NCI-H2081 (cell line): ENCODE results near the gene CENPX.
"Not testable (repeated sequence)": the region's sequence is repeated elsewhere in the genome, so short reads cannot be mapped to it uniquely, and the experiment has no call there.

ENCODE experiments used
- DNase-seq, 2 experiments: peaks; one replicate each; lab custom pipeline; 2025; lab: John Stamatoyannopoulos, UW

Gene CENPX

DNA sequence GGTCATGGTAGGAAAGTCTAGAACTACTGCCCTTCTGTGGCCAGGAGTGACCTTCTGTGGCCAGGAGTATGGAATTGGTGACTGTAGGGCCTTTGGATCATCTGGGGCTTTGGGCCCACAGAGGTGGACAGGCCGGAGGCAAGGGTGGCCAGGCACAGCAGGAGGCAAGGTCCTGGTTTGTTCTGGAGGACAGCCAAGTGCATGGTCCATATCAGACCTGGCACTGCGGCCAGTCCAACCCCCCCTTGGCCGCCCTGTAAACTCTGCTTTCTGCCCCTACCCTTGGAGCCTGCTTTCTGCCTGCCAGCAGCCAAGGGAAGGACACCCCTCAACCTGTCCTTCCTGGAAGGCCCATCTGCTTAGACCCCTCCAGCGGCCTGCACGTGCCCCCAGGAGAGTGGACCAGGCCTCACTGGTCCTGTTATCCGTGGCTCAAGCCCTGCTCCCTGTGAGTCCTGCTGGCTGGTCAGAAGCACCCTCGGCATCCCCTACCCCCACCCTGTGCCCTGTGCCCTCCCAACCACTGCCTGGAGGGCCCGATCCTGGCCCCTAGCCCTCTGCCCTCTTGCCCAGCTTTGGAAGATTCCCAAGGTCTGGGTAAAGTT, 17.1 kb upstream of the CENPX start:
- no peak for DNase-seq

DNA sequence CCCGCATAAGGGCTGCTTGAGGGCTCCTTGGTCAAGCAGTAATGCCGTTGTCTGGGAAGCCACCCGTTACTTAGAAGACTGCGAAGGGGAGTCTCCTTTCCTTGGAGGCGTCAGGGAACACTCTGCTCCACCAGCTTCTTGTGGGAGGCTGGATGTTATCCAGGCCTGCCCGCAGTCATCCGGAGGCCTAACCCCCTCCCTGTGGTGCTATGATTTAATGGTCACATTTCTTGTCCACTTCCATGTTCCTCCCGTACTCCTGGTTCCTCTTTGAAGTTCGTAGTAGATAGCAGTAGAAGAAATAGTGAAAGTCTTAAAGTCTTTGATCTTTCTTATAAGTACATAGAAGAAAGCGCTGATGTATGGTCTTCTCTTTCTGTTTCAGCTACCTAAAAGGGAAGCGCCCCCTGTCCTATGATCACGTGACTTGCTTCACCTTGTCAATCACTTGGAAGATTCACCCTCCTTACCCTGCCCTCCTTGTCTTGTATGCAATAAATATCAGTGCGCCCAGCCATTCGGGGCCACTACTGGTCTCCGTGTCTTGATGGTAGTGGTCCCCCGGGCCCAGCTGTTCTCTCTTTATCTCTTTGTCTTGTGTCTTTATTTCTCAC, 16.2 kb upstream of the CENPX start:
- DNase-seq: not testable (repeated sequence)

DNA sequence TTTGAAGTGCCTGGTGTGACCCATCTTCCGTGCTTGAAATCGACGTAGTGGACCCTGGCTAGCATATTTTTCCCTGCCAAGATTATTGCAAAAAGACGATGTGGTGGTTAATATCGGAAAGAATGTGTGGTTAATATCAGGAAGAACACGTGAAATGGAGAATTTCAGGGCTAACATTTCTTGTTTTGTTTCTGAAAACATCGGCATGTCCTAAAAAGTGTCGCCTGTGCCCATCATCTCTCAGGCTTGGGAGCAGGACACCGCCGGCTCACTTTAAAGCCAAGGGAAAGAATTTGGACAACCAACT, 15.2 kb upstream of the CENPX start:
- DNase-seq: no peak

DNA sequence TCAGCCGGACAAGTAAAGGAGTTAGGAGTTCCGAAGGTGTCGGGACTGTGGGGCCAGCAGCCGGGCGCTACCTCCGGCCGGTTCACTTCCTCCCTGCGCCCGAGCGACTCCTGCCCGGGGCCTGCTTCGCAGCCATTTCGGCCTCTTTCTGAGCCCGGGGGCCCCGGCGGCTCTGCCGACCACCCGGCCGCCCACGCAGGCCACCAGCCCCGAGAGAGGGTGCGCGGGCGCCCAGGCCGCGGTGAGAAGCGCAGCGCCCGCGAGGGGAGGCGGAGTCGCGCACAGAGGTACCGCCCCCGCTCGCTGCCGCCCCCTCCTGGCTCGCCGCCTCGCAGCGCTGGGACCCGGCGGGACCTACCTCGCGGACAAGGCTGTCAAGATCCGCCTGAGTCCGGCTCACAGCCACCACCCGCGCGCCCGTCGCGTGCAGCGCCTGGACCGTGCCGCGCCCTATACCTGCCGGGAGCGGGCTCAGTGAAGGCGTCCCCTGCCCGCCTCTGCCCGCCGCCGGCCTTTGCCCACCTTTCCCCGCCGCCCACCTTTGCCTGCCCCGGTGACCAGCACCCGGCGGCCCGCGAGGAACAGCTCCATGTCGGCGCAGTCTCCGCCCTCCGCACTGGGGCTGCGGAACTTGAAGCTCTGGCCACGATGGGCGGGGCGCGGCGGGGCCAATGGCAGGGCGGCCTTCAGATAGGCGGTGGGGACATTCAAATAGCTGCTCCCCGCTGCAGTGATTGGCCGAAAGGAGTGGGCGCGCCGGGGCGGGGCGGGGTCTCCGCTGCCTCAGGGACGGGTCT, 14.6 kb upstream of the CENPX start, which contains the start of gene DCXR:
TSS of gene DCXR (minus strand) at position 606 of the 797 bp plus-strand sequence. CDS start at position 591, 15 bp downstream.
- DNase-seq: peak; percentile 98

DNA sequence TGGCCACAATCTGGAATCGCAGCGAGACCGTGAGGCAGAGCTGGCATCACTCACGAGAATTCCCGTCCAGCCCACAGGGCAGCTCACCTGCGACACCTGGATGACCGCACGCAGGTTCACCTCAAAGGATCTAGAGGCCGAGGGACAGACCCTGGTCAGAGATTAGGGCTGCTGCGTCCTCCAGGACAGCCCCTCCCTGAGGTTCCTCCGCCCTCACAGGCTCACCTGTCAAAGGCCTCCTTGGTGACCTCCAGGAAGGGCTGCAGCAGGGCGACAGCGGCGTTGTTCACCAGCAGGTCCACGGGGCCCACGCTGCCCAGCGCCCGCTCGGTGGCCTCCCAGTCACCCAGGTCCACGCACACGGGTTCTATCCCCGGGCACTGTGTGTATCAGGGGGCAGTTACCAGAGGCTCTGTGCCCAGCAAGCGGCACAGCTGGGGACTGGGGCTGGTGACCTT, 14.0 kb upstream of the CENPX start:
- DNase-seq: no peak

DNA sequence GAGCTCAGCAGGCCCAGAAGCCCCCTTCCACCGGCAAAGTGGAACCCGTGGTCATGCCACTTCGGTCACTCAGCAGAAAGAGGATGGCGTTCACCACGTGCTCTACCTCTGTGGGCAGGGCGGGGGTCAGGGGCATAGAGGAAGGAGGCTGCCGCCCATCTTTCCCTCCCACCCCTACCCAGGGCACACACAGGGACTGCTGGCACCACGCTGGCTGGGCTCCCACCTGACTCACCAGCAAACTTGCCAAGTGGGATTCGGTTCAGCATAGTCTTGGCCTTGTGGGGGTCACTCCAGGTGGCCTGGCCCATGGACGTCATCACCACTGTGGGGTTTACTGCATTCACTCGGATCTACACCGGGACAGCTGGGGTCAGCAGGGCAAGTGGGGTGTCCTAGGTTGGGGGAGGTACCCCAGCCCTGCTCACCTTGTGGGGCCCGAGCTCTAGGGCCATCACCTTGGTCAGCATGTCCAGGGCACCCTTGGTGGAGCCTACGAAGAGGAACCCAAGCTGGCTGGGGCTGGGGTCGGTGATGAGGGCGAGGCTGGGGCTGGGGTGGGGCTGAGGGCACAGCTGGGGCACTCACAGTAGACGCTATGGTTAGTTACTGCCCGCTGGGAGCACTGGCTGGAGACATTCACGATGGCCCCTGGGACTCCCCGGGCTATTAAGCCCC, 13.4 kb upstream of the CENPX start:
- no peak for DNase-seq

DNA sequence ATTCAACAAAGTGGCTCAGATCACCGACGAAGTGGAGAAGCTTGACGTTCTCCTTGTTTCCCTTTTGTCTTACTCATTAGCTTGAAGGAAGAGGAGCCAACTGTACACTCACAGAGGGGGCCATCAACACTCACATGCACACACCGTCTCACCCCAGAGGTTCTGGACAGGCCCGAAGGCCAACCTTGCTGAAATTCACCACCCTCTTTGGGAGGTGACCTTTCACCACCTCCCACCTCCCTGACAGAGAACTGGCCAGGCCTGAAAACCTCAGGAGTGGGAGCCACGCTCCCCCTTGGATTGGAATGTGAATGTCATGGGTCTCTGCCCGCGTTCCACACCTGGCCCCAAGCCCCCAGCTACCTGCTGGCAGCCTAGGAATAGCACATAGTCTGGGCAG, 12.8 kb upstream of the CENPX start:
- DNase-seq: no peak

DNA sequence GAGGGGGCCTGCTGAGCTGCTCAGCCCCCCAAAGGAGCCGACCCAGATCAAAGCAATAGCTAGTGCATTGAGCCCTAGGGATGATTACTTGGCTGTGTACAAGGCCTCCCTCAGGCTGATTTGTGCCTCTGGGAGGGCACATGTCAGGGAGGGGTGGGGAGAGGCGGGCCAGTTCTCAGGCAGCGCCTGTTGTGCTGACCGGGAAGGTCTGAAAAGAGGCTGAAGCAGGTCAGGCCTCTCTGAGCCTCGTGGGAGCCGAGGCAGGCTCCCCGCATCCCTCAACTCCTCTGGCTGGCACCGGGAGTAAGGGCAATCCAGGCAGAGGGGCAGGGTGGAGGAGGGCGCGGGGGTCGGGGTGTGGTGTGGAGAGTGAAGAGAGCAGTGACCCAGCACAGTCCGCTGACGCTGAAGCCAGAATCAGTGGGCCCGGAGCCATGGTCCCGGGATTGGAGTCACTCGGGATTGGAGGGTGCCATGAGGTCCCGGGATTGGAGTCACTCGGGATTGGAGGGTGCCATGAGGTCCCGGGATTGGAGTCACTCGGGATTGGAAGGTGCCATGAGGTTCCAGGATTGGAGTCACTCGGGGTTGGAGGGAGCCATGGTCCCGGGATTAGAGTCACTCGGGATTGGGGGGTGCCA, 11.8 kb upstream of the CENPX start:
- DNase-seq: no peak

DNA sequence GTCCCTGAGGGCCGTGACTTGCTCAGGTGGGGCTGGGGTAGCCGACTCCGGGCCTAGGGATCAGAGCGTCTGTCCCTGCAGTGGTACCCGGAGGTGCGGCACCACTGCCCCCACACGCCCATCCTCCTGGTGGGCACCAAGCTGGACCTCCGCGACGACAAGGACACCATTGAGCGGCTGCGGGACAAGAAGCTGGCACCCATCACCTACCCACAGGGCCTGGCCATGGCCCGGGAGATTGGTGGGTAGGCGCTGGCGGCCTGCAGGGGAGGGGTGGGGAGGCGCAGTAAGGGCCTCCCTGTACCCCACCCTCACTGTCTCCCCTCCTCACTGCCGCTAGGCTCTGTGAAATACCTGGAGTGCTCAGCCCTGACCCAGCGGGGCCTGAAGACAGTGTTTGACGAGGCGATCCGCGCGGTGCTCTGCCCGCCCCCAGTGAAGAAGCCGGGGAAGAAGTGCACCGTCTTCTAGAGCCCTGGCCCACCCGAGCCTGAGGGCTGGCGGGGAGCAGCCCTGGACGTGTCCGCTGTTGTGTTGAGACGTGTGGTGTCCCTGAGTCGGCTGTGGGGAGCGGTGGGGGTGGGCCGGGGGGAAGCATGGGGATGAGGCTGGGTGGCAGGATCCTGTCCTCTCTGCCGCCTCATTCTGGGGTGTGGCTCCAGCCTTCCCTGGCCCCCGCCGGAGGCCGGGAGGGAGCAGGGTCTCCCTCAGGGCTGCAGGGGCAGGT, 10.8 kb upstream of the CENPX start:
- DNase-seq: no peak

DNA sequence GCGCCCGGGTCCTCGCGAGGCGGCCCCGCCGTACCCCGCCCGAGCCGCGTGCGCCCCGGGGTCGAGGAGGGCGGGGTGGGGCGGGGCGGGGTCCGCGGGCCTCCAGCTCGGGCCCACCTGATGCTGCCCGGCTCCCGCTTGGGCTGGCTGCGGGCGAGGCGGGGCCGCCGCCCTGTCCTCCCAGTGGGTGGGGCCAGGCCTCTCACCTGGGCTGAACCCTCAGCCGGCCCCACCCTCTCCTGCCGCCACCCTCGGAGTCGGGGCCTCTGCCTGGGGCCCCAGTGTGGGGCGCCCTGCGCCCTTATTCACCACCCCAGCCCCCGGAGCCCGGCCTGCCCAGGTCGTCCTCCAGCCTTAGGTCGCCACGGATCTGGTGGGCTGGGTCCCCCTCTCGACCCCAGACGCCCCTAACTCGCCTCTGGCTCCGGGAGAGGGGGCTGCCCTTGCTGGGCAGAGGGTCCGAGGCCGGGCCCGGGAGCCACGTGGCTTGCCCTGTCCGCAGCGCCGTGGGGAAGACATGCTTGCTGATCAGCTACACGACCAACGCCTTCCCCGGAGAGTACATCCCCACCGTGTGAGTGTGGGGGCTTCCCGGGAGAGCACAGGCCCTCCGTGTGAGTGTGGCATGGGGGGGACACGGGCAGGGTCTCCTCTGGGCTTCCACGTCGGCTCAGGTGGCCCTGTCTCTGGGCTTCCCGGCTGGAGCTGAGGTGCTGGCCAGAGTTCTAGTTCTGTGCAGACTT, 9.4 kb upstream of the CENPX start:
- peak; percentile 61 to 68 for DNase-seq

DNA sequence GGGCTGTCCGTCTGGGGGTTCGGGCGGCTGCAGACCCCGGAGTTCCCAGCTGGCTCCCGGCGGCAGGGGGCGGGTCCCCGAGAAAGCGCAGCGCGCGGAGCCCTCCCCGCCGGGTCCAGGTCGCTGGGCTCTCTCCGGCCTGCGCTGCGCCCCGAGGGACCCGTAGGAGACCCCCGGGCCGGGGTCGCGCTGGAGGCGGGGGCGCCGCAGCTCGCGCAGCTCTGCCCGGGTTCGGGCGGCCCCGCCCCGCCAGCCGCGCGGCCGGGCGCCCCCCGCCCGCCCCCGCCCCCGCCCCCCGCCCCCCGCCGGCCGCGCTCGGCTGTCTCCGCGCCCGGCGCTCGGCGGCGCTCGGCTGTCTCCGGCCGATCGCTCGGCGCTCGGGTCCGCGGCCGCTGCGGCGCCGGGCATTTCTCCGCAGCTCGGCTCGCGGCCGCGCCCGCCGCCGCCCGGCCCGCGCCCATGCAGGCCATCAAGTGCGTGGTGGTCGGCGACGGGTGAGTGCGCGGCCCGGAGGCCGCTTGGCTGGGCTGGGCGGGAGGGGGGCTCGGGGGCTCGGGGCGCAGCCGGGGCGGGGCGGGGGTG, 8.7 kb upstream of the CENPX start, which contains the start of gene RAC3:
TSS of gene RAC3 (plus strand) at position 376 of the 582 bp plus-strand sequence. CDS start at position 460, 84 bp downstream.
- DNase-seq: peak; percentile 46 to 58

DNA sequence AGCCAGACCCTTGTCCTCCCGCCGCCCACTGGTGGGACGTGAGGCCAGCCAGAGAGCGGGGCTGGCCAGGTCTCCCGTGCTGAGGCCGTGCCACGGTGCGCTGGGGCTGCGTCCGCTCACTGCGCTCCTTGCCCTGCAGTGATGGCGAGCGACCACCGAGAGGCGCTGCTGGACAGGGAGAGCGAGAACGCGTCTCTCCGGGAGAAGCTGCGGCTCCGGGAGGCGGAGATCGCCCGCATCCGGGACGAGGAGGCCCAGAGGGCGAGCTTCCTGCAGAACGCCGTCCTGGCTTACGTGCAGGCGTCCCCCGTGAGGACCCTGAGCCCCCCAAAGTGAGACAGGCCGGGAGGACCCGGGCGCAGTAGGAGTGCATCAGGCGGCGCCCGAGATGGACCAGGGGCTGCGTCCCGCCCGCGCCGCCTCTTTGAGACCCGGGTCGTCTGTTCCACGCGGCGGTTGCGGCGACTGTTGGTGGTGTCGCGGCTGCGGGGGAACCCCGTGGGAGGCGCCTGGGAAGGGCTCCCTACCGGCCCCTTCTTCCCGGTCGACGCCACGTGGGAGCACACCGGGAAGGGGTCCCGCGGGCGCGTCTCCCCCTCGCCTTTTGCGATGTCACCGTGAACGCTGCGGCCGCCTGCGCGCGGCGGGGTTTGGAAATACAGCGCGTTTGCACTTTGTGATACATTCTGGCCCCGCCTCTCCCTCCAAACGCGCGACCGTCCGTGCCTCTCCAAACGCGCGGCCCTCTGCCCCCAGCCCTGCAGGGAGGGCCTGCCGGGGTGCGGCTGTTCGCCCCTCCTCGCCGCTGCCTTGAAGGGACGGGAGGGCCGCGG, 8.0 kb upstream of the CENPX start:
- DNase-seq: peak; percentile 79 to 84

DNA sequence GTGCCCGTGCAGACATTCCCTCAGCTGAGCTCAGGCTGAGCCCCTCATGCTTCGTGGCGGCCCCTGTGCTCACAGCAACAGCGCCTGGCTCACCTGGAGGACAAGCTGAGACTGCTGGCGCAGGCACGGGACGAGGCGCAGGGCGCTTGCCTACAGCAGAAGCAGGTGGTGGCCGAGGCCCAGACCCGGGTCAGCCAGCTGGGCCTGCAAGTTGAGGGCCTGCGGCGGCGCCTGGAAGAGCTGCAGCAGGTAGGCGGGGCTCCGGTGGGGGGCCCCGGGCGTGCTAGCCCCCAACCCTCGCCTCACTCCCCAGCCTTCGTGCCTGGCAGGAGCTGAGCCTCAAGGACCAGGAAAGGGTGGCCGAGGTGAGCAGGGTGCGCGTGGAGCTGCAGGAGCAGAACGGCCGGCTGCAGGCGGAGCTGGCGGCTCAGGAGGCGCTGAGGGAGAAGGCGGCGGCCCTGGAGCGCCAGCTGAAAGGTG, 7.4 kb upstream of the CENPX start:
- DNase-seq: no peak

DNA sequence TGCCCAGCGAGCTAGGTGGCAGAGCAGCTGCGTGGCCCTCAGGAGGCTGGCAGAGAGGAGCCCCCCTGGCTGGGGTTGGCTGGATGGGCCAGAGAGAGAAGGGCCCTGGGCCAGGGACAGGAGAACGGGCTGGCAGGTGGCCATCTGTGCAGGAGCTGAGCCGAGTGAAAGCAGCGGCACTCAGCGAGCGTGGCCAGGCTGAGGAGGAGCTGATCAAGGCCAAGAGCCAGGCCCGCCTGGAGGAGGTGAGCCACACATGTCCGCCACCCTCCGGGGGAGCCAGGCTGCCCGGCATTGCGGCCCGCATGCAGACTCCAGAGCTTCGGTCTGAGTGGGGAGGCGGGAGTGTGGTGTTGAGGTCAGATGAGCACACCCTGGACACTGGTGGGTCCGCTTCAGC, 6.7 kb upstream of the CENPX start:
- DNase-seq: no peak

DNA sequence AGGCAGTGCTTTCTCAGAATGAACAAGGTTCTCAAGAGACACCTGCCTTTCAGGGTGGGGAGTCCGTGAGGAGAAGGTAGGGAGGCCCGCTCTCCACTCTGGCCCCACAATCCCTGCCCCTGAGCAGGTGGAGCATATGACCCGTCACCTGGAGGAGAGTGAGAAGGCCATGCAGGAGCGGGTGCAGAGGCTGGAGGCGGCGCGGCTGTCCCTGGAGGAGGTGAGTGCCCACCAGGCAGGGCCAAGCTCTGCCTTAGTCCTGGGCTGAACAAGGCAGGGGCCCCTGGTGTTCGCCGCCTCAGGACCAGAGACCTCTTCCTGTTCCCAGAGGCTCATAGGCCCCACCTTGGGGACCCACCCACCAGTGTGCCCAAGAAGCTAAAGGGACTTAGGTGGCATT, 6.3 kb upstream of the CENPX start:
- DNase-seq: no peak

DNA sequence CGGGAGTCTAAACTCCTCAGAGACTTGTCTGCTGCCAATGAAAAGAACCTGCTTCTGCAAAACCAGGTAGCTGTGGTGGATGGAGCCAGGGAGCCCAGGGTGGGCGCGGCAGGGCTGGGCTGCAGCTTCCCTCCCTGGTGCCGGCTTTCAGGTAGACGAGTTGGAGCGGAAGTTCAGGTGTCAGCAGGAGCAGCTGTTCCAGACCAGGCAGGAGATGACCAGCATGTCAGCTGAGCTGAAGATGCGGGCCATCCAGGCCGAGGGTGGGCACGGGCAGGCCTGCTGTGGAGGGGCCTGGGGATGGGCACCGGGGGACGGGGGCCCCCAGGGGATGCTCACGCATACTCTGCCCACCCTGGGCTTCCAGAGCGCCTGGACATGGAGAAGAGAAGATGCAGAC, 5.6 kb upstream of the CENPX start:
- no peak for DNase-seq

DNA sequence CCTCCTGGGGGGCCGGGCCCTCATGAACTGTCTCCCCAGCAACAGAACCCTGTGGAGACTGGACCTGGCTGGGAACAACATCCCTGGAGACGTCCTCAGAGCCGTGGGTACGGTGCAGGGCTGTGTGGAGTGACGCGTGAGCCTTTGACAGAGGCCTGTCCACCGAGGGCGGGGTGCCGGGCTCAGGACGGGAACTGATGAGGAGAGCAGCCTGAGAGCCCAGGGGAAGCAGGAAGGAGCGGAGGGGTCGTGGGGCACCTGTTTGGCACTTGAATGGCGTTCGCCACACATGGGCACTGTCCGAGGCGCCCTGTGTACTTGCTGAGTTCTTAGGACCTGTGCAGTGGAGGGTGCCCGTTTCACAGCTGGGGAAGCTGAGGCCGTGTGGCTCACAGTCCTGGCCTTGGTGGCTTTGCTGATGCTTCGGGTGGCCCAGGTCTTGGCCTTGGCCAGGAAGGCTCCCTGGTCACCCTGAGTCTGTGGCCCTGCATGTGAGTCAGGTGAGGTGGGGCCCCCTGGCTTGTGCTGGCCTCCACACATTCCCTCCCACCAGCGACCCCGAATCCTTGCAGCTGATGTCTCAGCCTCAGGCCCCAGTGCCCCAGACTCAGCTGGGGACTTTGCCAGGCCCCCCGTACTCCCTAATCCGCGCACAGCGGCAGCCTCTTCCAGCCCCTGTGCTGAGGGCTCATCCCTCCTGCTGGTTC, 2.9 kb upstream of the CENPX start:
- DNase-seq: no peak

DNA sequence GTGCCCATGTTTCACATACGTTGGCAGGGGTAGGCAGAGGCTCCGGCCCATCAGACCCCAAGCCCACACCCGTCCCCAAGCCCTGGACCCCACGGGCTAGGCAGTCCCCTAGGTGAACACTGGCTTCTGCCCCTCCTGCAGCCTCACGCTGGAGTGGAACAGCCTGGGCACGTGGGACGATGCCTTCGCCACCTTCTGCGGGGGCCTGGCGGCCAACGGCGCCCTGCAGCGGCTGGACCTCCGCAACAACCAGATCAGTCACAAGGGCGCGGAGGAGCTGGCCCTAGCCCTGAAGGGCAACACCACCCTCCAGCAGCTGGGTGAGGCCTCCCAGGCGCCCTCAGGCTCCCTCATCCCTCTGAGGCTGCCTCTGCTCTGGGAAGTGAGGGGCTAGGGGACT, 2.2 kb upstream of the CENPX start:
- no peak for DNase-seq
